Measurements from ENCODE around the gene S100A11.

The S100A11 gene

GRCh38 chr1:152023221-152023620, 13.6 kb downstream of the S100A11 start:
- TF ChIP-seq RAD21 (IDR thresholded peaks at IDR 0.05; ENCODE audit: low read depth) = no peak
- no peak for TF ChIP-seq MAX (IDR thresholded peaks at IDR 0.05)
- no peak for TF ChIP-seq TCF12 (IDR thresholded peaks at IDR 0.05; ENCODE audit: low read depth)
- TF ChIP-seq ZBTB7A (IDR thresholded peaks at IDR 0.05; ENCODE audit: low read depth) = no peak
- TF ChIP-seq CEBPB (IDR thresholded peaks at IDR 0.05) = no peak
- TF ChIP-seq NFIC (IDR thresholded peaks at IDR 0.05) = no peak
- TF ChIP-seq EP300 (IDR thresholded peaks at IDR 0.05; ENCODE audit: borderline replicate concordance) = no peak
- no peak for TF ChIP-seq REST (IDR thresholded peaks at IDR 0.05; ENCODE audit: low read depth)
- TF ChIP-seq EGR1 (IDR thresholded peaks at IDR 0.05) = no peak
- no peak for TF ChIP-seq FOXM1 (IDR thresholded peaks at IDR 0.05; ENCODE audit: borderline replicate concordance, low read depth)
- TF ChIP-seq TEAD4 (IDR thresholded peaks at IDR 0.05) = no peak
- TF ChIP-seq YY1 (IDR thresholded peaks at IDR 0.05; ENCODE audit: low read depth) = no peak
- TF ChIP-seq TAF1 (IDR thresholded peaks at IDR 0.05; ENCODE audit: low read depth) = no peak
- no peak for TF ChIP-seq CREB1 (IDR thresholded peaks at IDR 0.05; ENCODE audit: low read depth)
- TF ChIP-seq USF1 (IDR thresholded peaks at IDR 0.05) = no peak

- TF ChIP-seq NFIC (IDR thresholded peaks at IDR 0.05) = no peak
- TF ChIP-seq REST (IDR thresholded peaks at IDR 0.05; ENCODE audit: low read depth) = no peak
- TF ChIP-seq ZBTB7A (IDR thresholded peaks at IDR 0.05; ENCODE audit: low read depth) = no peak
- no peak for TF ChIP-seq MAX (IDR thresholded peaks at IDR 0.05)
- no peak for TF ChIP-seq TCF12 (IDR thresholded peaks at IDR 0.05; ENCODE audit: low read depth)
- no peak for TF ChIP-seq TAF1 (IDR thresholded peaks at IDR 0.05; ENCODE audit: low read depth)
- no peak for TF ChIP-seq FOXM1 (IDR thresholded peaks at IDR 0.05; ENCODE audit: borderline replicate concordance, low read depth)
- TF ChIP-seq RAD21 (IDR thresholded peaks at IDR 0.05; ENCODE audit: low read depth) = no peak
- no peak for TF ChIP-seq TEAD4 (IDR thresholded peaks at IDR 0.05)
- TF ChIP-seq CREB1 (IDR thresholded peaks at IDR 0.05; ENCODE audit: low read depth) = no peak
- no peak for TF ChIP-seq CEBPB (IDR thresholded peaks at IDR 0.05)
- no peak for TF ChIP-seq USF1 (IDR thresholded peaks at IDR 0.05)
- no peak for TF ChIP-seq EGR1 (IDR thresholded peaks at IDR 0.05)
- TF ChIP-seq YY1 (IDR thresholded peaks at IDR 0.05; ENCODE audit: low read depth) = no peak
- no peak for TF ChIP-seq EP300 (IDR thresholded peaks at IDR 0.05; ENCODE audit: borderline replicate concordance)
Observed at GRCh38 chr1:152022474-152022873, 14.3 kb downstream of the S100A11 start.

GRCh38 chr1:152021569-152021968, 15.2 kb downstream of the S100A11 start:
- no peak for TF ChIP-seq TAF1 (IDR thresholded peaks at IDR 0.05; ENCODE audit: low read depth)
- no peak for TF ChIP-seq ZBTB7A (IDR thresholded peaks at IDR 0.05; ENCODE audit: low read depth)
- no peak for TF ChIP-seq TEAD4 (IDR thresholded peaks at IDR 0.05)
- TF ChIP-seq CEBPB (IDR thresholded peaks at IDR 0.05) = no peak
- TF ChIP-seq NFIC (IDR thresholded peaks at IDR 0.05) = no peak
- TF ChIP-seq USF1 (IDR thresholded peaks at IDR 0.05) = no peak
- no peak for TF ChIP-seq CREB1 (IDR thresholded peaks at IDR 0.05; ENCODE audit: low read depth)
- TF ChIP-seq MAX (IDR thresholded peaks at IDR 0.05) = no peak
- no peak for TF ChIP-seq TCF12 (IDR thresholded peaks at IDR 0.05; ENCODE audit: low read depth)
- no peak for TF ChIP-seq REST (IDR thresholded peaks at IDR 0.05; ENCODE audit: low read depth)
- TF ChIP-seq RAD21 (IDR thresholded peaks at IDR 0.05; ENCODE audit: low read depth) = no peak
- no peak for TF ChIP-seq YY1 (IDR thresholded peaks at IDR 0.05; ENCODE audit: low read depth)
- no peak for TF ChIP-seq EP300 (IDR thresholded peaks at IDR 0.05; ENCODE audit: borderline replicate concordance)
- TF ChIP-seq FOXM1 (IDR thresholded peaks at IDR 0.05; ENCODE audit: borderline replicate concordance, low read depth) = no peak
- no peak for TF ChIP-seq EGR1 (IDR thresholded peaks at IDR 0.05)
